Measurements from ENCODE around the gene ARFGAP3.
"Not testable (repeated sequence)": the region's sequence is repeated elsewhere in the genome, so short reads cannot be mapped to it uniquely, and the experiment has no call there.

The ARFGAP3 gene

DNA sequence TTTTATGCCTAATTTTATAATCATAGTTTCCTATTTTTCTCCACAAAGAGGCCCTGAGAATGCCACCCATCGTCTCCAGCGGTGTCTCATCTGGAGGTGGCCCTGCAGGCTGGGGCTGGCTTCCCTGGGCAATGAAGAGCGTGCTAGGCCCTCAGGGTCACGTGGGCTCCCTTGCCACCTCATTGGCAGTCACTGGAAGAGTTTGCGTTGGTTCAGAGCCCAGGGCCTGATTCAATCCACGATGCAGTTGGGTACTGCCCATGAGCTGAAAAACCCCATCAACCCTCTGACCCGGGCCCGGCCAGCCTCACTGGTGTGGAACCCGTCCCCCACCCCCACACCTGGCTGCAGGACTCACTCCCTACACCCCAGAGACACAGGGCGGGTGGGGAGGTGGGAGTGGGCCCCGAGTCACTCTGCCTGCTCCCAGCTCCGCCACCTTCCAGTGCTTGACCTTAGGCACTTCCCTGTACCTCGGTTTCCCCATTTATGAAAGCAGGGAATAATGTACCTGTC, 93.0 kb downstream of the ARFGAP3 start:
- DNase-seq: no peak

DNA sequence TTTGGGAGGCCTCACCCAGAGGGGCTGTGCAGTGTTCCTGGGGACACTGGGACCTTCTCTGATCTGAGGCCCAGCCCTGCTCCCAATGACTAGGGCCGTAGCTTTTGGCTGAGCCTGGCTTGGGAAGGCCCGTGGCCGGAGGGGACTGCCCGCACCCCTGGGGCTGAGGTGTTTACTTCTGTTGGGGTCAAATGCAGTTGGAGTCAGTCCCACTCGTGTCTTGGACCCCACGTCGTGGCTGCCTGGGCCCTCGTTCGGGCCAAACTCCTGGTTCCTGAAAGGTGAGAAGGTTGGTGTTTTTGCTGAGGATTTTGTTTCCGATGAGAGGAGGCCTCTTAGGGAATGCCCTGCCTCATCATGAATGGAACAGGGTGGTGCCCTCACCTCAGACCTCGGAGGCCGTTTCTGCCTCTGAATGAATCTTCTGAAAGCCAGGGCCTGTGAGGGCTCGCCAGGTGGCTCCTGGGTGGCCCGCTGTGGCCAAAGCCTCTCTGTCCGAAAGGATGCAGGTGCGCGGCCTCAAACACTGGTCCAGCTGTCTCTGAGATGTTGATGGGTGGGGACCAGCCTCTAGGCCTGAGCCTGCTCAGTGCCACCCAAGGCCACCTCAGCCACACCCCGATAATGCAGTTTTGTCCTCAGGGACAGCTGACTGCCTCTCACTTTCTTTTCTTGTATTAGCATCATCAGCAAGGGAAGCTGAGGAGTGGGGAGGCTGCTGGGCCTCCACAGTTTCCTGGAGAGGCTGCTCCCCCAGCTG, 96.1 kb downstream of the ARFGAP3 start:
- no peak for DNase-seq

GRCh38 chr22:42758931-42759629, 98.0 kb downstream of the ARFGAP3 start:
- DNase-seq: no peak

- DNase-seq: not testable (repeated sequence)
These were observed 101.5 kb downstream of the ARFGAP3 start for GRCh38 chr22:42755553-42755952.

GRCh38 chr22:42755121-42755520, 102.0 kb downstream of the ARFGAP3 start:
- not testable (repeated sequence) for DNase-seq

DNA sequence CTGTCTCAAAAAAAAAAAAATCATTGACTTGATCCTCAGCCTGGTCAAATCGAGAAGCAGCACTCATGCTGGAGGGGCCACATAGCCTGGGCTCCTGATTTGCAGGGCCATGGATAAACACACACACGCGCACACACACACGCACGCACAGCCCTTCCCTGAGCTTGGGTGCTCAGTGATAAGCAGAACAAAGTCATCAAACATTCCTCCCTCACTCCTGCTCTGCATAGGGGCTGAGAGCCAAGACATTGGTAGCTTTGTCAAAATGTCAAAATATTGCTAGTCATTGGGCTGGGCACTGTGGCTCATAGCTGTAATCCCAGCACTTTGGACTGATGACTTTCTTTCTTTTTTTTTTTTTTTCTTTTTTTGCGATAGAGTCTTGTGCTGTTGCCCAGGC, 102.4 kb downstream of the ARFGAP3 start:
- no peak for DNase-seq

DNA sequence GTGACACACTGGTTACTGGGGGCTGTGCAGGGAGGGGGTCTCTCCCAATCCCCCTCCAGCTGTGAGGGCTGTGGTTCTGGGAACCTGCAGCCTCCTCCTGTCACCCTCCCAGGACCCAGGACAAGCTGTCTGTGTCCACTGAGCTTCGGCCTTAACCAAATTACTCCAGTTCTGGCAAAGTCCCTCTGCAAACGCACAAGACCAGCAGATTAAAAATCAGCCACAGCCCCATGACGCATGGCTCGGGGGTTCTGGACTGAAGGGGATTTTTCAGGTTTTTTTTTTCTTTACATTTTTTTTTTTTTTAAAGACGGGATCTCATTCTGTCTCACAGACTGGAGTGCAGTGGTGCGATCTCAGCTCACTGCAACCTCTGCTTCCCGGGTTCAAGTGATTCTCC, 104.2 kb downstream of the ARFGAP3 start:
- no peak for DNase-seq

DNA sequence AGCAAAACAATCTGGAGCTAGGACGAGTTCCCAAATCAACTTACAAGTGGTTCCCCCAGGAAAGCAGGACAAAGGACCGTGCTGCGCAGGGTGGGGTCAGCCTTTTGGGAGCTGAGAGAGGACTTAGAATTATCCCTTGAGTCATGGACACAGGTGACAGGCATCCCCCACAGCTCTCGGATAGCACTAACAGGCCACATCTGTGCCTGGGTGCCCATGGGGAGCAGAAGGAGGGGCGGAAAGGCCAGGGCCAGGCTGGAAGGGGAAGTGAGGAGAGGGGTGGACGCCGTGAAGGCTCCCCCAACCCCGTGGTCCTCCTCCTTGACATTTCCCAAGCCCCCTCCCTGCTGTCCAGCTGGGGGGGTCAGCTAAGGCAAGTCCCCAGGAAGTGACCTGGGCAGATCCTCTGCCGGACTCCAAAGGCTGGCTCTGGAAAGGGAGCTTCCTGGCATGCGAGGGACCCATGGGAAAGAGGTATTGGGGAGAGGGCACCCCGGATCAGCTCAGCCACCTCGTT, 104.8 kb downstream of the ARFGAP3 start:
- DNase-seq: no peak

GRCh38 chr22:42750421-42750820, 106.7 kb downstream of the ARFGAP3 start:
- DNase-seq: not testable (repeated sequence)

DNA sequence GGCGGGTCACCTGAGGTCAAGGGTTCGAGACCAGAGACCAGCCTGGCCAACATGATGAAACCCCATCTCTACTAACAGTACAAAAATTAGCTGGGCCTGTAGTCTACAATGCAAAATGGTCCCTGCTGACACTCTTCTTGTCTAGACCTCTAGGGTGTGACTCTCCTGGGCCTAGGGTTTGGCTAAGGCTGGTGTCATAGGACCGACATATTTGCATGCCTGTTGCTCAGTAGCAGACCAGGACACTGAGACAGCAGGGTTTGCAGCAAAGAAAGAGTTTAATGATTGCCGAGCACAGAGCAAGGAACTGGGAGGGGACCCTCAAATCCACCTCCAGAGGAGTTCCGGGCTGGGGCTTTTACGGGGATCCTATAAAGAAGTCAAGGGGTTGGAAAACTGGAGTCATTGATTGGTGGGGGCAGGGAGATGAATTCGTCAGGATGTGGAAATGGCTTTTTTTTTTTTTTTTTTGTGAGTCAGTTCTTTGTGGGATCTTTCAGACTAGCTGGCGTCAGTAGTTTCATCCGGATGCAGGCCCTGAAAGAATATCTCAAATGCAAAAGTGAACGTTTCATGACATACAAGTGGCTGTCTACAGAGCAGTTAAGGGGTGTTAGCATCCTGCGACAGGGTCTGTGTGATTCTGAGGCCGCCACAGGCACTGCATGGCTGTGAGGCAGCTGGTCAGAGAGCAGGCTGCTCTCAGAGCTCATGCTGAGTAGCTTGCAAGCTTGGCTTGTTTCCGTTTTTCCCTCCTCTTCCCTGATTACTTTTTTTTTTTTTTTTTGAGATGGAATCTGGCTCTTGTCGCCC, 109.2 kb downstream of the ARFGAP3 start:
- DNase-seq: no peak
